ENCODE results near the gene SPRY4. TPM values are rescaled to one million over a fixed set of nuclear protein-coding genes. Genes with fewer than 3 reads are reported as not detected.
"Not testable (repeated sequence)": the region's sequence is repeated elsewhere in the genome, so short reads cannot be mapped to it uniquely, and the experiment has no call there.

The SPRY4 gene
- polyA plus RNA-seq, 1 donor, result 41.7 TPM

DNA sequence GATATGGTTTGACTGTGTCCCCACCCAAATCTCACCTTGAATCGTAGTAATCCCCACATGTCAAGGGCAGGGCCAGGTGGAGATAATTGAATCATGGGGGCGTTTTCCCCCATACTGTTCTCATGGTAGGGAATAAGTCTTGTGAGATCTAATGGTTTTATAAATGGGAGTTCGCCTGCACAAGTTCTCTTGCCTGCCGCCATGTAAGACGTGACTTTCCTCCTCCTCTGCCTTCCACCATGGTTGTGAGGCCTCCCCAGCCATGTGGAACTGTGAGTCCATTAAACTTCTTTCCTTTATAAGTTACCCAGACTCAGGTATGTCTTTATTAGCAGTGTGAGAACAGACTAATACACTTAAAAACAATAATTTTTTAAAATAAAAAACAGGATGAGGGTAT lies 52.2 kb downstream of the SPRY4 start:
- H3K9me3 ChIP-seq (ENCODE audit: control insufficient read depth, low read depth, low read length); H3K36me3 ChIP-seq (ENCODE audit: control insufficient read depth, insufficient read depth, low read length); DNase-seq; H3K4me3 ChIP-seq (ENCODE audit: low read length); H3K27me3 ChIP-seq (ENCODE audit: control insufficient read depth, insufficient read depth, low read length); H3K27ac ChIP-seq (ENCODE audit: low read length); H3K4me1 ChIP-seq (ENCODE audit: control insufficient read depth, insufficient read depth, low read length): not testable (repeated sequence)
- WGBS (ENCODE audit: insufficient coverage, low lambda C conversion rate), result no CpG with 5 or more reads among the region's 5 CpGs

DNA sequence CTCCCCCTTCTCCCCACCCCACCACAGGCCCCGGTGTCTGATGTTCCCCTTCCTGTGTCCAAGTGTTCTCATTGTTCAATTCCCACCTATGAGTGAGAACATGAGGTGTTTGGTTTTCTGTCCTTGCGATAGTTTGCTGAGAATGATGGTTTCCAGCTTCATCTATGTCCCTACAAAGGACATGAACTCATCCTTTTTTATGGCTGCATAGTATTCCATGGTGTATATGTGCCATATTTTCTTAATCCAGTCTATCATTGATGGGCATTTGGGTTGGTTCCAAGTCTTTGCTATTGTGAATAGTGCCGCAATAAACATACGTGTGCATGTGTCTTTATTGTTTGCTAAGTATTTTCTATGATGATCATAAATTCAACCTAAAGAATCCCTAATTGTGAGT lies 60.7 kb downstream of the SPRY4 start:
- H3K4me1 ChIP-seq (ENCODE audit: control insufficient read depth, insufficient read depth, low read length); H3K27ac ChIP-seq (ENCODE audit: low read length); H3K36me3 ChIP-seq (ENCODE audit: control insufficient read depth, insufficient read depth, low read length); H3K4me3 ChIP-seq (ENCODE audit: low read length); H3K27me3 ChIP-seq (ENCODE audit: control insufficient read depth, insufficient read depth, low read length); DNase-seq; H3K9me3 ChIP-seq (ENCODE audit: control insufficient read depth, low read depth, low read length): not testable (repeated sequence)
- WGBS (ENCODE audit: insufficient coverage, low lambda C conversion rate), result no CpG with 5 or more reads among the region's 4 CpGs

DNA sequence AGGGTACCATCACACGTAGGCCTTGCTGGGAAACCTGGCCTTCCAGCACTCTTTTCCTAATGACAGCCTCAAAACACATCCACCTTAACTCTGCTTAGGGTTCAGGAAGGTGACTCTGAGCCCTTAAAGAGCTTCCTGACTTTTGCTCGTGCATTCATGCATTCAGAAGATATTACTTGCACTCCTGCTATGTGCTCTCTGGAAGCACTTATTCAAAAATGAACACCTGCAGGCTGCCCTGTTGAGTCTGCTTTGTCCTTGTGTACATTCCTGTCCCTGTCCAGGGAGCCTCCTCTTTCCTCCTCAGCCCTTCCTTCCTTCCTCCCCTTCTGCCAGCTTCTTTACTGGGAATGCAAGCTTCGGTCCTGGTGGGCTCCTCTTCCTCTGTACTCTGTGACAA lies 61.5 kb downstream of the SPRY4 start:
- Histone ChIP-seq H3K4me3 (ENCODE audit: low read length) (no peak overlapping the region), H3K4me1 (ENCODE audit: control insufficient read depth, insufficient read depth, low read length) (no peaks in the 10 kb centered on the region), H3K36me3 (ENCODE audit: control insufficient read depth, insufficient read depth, low read length) (no peaks in the 10 kb centered on the region), H3K9me3 (ENCODE audit: control insufficient read depth, low read depth, low read length) (peaks cover 4% of the 10 kb centered on the region), H3K27ac (ENCODE audit: low read length) (no peak overlapping the region), H3K27me3 (ENCODE audit: control insufficient read depth, insufficient read depth, low read length) (no peaks in the 10 kb centered on the region)
- WGBS (ENCODE audit: insufficient coverage, low lambda C conversion rate), result no CpG with 5 or more reads among the region's 3 CpGs
- no peak for DNase-seq

DNA sequence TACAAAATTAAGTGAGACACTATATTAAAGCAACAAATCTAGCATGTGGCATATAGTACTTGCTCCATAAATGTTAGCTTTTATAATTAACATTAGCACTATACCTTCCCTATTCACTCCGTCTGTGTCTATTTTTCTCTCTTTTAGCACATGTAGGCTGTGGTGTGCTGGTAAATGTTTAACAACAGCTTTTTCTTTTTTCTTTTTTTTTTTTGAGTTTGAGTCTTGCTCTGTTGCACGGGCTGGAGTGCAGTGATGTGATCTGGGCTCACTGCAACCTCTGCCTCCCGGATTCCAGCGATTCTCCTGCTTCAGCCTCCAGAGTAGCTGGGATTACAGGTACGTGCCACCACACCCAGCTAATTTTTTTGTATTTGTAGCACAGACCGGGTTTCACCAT lies 62.1 kb downstream of the SPRY4 start:
- no peaks in the 10 kb centered on the region for H3K4me1 ChIP-seq (ENCODE audit: control insufficient read depth, insufficient read depth, low read length)
- H3K27me3 ChIP-seq (ENCODE audit: control insufficient read depth, insufficient read depth, low read length), result no peaks in the 10 kb centered on the region
- WGBS (ENCODE audit: insufficient coverage, low lambda C conversion rate), result 13% methylated on average over 1 of the region's 6 CpGs
- no peak overlapping the region for H3K4me3 ChIP-seq (ENCODE audit: low read length)
- no peak for DNase-seq
- no peak overlapping the region for H3K27ac ChIP-seq (ENCODE audit: low read length)
- no peaks in the 10 kb centered on the region for H3K36me3 ChIP-seq (ENCODE audit: control insufficient read depth, insufficient read depth, low read length)
- H3K9me3 ChIP-seq (ENCODE audit: control insufficient read depth, low read depth, low read length), result peaks cover 4% of the 10 kb centered on the region

Other genes starting within 250 kb of the SPRY4 start
- gene NDFIP1, start 216.2 kb downstream of the SPRY4 start, polyA plus RNA-seq, result 71.6 TPM

All from large intestine (tissue), 3 donors.